Dermis blood vessel endothelial cell (primary cell): Measurements from ENCODE around the gene NAV3. TPM values are rescaled to one million over a fixed set of nuclear protein-coding genes. Genes with fewer than 3 reads are reported as not detected.

Experiments
- DNase-seq: peaks from one replicate; pipeline ENCODE4 v3.0.0; 2010
- total RNA-seq: library from RNA; depleted of rRNA; stranded (reverse); fragments of >200 nt; gene quantifications from 2 replicates; pipeline ENCODE4 v1.2.3, GENCODE V29; 2014

The NAV3 gene
- total RNA-seq, 1 donor from 2014 or later, result 5.4 TPM

DNA sequence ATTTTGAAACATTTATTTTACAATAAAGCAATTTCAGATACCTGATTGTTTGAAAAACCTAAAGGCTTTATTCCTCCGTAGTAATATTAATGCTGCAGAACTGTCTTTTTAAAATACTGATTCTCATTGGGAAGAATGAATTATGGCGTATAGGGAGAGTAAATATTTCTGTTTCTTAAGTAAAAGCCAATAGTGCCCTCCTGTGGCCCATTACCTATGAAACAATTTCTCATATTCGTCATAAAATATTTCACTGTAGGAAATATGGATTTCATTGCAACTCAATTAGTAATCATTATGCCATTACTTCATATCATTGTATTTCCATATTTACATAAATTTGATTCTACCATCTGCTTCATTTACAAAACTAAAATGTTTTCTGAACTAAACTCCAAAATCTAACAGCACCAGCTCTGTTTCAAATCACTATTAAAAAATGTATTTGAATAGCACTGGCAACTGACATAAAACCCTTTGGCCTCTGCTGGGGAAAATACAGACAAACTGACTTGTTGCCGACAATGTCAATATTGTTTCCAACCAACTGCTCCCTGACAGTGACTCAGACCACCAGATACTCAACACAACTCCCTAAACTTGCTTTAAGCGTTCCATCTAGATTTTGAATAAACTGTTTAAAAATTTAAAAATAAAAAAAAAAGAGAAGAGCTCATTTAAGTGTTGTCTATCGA, 290.3 kb downstream of the NAV3 start:
- DNase-seq, result peak; percentile 76

DNA sequence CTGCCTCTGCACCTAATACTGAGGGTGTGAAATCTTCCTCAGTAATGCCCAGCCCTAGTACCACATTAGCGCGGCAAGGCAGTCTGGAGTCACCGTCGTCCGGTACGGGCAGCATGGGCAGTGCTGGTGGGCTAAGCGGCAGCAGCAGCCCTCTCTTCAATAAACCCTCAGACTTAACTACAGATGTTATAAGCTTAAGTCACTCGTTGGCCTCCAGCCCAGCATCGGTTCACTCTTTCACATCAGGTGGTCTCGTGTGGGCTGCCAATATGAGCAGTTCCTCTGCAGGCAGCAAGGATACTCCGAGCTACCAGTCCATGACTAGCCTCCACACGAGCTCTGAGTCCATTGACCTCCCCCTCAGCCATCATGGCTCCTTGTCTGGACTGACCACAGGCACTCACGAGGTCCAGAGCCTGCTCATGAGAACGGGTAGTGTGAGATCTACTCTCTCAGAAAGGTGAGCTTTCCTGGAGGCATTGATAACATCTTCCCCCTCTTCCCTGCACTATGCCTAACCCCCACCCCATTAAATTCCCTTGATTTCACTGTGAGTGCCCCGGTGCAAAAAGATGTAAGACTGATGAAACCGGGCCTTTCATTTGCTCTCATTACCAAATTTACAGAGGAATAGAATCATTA, 291.4 kb downstream of the NAV3 start:
- no peak for DNase-seq

DNA sequence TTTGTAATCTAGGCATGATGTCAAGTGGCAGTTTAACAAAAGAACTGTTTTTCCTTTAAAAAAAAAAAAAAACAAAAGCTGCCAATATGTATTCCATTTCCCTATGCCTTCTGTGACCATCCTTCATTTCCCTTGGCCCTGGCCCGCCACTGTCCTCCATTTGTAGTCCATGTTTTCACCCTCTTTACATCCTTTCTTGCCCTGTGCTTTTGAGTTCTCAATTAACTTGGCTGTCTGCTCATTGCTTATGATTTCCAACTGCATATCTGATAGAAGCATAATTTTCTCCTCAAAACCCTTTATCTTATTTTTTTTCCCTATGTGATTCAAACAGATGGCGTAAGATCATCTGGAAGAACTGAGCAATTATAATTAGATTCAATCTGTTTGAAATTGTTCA, 297.5 kb downstream of the NAV3 start:
- no peak for DNase-seq

DNA sequence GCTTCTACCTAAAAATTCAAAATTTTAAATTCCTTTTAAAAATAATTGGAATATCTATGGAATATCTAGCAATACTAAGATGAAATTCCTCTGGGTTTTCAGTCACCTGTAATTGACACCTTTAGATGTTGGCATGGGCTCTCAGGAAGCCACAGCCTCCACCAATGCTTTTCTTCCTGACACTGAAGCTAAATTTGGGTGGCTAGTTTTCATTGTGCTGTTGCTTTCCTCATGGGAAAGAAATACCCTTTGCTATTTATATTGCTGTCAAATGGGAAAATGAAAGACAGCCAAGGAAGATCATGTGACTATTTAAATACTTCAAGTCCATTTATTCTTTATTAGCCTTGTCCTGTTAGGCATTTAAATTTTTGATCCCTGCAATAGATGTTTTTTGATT, 313.0 kb downstream of the NAV3 start:
- DNase-seq, result no peak

DNA sequence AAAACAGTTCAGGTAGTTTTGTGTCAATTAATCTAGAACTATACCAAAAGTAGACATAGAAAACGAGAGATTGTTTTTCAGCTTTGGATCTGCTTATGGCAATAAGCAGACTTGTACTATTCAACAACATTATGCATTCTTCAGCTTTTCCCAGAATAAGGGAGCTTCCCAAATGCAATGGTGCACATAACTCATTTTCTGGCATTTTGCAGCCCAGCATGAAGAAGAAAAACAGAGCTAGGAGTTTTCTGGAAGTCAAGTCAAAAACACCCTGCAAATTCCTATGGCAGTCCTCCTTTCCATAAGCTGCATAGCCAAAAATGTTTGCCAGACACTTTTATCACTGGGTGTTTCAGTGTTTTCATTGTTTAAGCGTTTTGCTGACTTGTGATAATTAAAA, 314.7 kb downstream of the NAV3 start:
- no peak for DNase-seq

DNA sequence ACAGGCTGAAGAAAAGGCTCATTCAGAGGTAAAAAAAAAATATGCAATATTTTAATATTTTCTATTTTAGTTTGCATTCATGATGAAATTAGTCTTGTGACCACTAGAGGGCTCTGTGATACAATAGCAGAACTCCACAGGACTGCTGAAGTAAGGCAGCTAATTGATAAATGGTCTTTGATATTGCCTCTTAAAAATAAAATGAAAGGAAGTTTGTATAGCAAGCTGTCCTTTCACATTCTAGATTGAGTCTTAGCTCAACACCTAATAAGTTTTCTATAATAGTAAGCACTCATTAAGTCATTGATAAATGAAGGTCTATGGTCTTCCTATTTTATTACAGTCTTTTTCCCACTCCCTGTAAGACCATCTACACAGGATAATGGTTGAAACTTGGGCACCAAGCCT, 315.7 kb downstream of the NAV3 start:
- peak; percentile 66 for DNase-seq

DNA sequence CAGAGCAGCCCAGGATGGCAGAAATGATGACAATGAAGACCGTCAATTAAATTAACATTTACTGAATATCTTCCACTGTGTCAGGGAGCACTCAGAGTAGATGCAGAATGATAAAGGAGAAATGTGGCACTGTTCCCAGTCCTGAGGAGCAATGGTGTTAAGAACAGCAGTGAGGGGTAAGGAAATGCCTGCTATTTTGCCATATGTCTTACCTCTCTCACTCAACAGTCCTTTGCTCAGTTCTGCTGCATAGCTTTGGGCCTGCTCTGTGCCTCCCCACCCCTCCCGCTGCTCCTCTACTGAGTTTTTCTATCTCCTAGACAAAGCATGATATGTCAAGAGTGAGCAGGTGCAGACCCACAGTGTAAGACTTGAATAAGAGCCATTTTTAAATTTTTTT, 318.8 kb downstream of the NAV3 start:
- no peak for DNase-seq

DNA sequence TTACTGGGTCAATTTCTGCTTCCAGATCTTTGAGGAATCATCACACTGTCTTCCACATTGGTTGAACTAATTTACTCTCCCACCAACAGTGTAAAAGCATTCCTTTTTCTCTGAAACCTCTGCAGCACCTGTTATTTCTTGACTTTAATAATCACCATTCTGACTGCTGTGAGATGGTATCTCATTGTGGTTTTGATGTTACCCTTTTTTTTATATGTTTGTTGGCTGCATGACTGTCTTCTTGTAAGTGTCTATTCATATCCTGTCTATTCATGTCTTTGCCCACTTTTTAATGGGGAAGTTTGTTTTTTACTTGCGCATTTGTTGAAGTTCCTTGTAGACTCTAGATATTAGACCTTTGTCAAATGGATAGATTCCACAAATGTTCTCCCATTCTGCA, 324.9 kb downstream of the NAV3 start:
- DNase-seq, result no peak

DNA sequence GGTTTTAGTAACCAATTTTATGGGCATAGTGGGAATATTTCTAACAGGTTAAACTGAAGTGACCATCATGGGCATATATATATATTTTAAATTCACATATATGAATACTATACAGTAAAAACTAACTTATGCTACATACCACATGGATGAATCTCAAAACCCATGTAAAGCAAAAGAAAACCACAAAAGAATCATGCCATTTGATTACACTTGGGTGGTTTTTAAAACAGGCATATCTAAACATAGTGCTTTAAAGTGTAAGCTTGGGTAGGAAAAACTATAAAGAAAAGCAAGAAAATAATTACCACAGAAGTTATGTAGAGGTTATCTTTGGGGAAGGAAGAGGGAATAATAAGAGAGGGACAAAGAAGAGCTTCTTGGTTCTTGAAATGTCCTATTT, 326.1 kb downstream of the NAV3 start:
- DNase-seq, result no peak

DNA sequence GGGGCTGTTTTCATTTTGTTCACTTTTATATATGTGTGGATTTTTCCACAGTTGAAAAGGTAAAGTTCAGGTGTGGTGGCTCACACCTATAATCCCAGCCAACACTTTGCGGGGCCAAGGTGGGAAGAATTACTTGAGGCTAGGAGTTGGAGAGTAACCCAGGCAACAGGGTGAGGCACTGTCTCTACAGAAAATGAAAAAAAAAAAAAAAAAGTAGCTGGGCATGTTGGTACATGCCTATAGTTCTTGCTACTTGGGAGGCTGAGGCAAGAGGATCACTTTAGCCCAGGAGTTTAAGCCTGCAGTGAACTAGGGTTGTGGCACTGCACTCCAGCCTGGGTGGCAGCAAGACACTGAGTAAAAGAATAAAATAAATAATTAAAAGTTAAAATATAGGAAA, 326.5 kb downstream of the NAV3 start:
- DNase-seq, result no peak

DNA sequence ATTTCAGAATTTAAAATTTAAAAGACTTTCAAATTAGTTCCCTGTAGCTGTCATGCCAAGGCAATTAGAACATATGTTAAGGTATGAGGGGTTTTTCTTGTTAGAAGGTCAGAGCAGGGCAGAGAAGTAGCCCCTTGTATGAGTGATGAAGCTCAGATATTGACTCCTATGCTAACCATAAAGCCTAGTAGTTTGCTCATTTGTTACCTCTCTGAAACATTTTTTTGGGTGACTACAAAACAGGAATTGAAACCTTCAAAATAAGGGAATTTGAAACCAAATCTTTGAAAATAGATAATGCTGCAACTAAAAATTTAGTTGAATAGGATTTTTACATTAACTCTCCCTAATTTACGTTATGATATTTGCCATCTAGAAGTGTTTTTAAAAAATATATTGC, 333.5 kb downstream of the NAV3 start:
- no peak for DNase-seq

DNA sequence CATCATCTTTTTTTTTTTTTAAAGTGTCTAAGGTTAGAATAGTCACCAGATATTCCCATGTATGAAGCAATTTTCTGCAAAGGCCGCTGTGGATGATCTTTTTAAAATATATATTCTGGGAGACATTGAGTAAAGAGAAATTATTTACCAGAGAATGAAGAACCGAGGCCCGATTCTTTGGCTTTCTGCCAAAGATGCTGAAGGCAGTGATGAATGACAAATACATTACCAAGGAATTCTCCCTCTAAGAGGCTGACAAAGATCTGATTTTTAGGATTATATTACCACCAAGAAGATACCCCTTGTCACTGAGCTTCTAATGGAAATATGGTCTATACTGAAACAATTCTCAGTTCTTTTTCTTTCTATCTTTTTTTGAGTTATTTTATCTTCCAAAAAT, 336.8 kb downstream of the NAV3 start:
- DNase-seq, result peak; percentile 12

DNA sequence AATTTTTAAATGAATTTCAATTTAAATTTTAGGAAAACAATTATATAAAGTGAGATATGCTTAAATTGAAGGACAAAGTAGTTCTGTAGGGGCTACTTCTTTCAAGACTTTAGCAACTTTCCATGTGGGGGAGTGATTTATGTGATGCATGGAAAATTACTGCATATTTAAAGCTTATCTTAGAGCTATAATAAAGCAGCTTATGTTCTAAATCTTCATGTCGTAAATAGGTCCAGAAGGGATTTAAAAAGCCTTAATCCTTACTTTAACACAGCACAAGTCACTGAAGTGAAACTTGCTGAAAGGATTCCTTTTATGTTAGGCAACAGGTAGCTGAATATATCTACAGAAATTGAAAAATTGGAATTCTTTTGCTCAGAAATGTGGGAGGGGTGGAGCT, 340.4 kb downstream of the NAV3 start:
- DNase-seq, result no peak

DNA sequence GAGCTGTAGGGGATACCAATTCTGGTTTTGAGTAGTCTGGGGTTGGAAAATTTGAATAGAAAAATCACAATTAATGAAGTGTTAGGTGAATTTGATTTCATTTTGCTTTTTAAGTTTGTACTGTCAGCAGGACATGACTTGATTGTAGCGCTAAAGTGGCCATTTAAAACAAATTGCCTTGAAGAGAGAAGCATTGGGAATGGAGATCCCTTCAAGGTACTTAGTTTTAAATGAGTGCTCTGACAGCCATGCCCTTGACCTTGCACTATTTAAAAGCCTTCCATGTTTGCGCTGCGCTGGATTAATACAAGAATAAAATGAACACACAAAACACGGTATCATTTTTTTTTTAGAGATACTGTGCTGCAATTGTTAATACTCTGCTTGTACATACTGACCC, 345.9 kb downstream of the NAV3 start:
- no peak for DNase-seq

DNA sequence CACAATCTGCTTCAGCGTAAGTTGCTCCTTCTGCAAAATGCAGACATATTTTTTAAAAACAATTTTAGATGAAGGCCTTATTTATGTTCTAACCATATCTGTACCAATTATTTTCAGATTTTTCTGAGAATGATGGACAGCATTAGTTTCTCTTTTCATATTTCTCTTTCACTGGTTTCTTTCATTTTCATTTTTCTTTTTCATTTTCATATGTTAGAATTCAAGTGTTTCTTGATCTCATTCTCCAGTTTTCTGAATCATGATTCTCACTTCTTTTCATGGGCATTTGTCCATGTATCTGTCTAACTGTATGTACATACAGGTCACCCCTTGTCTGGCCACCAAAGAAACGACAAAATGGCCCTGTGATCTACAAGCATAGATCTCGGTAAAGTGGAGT, 346.6 kb downstream of the NAV3 start:
- no peak for DNase-seq

DNA sequence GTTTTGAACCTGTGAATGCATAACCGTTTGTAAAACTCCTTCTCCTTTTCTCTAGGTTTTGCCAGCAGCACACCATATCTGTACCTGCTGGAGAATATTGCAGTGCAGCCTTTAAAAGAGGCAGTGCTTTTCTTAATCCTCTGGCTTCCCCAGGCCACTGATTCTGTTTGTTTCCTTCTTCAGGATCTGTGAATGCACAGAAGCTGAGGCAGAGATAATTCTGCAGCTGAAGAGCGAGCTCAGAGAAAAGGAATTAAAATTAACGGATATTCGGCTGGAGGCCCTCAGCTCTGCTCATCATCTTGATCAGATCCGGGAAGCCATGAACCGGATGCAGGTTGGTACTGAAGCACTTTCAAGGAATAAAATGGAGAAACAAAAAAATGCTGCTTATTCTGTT, 348.7 kb downstream of the NAV3 start:
- DNase-seq, result no peak

DNA sequence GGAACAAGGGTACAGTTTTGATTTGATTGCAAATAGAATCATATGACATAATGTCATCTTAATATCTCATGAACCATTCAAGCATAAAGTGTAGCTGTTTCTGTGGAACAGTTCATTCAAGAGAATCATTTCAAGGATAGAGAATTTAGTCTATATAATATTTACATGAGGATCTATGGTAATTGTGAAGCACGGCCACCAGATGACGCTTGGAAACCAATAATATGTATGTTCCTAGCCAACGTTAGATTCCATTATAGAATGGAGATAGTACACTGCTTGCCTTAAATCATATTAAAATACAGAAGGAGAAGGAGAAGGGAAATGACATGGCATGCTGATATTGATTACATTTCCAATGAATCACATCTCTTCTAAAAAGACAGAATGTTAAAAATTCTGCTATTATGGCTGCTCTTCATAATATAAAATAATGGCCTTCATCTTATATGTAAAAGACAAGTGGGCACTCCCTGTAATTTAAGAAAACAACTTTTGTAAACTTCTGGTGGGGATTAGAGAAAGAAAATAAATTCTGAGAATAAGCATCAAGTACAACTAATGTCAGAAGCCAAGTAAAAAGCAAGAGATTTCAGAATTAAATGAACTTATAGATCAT, 351.0 kb downstream of the NAV3 start:
- peak; percentile 56 for DNase-seq

DNA sequence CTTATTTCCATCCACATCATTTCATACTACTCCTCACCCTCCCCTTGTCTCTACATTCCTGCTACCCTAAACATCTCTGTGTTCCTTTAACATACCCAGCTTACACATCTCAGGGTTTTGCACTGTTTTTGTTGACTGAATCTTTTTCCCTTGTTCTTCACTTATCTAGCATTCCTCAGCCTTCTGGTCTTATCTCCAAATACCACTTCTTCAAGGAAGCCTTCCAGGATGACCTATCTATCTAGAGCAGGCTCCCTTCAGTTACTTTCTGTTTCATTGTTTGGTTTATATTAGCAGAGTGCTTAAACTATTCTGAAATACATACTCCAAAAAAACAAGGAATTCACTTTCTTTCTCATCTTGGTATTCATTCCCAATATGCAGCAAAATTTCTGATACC, 353.1 kb downstream of the NAV3 start:
- no peak for DNase-seq

DNA sequence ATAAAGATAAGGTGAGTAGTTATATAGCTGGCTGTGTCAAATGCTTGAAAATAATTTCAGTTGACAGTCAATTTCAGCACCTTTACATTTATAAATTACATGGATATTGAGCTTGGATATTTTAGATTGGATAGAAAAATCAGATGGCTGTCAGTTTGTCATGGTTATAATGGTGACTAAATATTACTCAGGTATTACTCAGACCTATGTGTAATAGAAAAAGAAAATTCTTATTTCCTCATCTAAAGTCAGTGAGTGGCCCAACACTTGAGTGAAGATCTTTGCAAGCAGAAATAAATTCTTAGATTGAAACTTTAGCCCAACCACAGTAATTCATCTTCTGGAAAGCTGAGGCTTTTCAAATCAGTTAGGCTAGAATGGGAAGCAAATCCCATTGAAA, 354.4 kb downstream of the NAV3 start:
- DNase-seq, result no peak

DNA sequence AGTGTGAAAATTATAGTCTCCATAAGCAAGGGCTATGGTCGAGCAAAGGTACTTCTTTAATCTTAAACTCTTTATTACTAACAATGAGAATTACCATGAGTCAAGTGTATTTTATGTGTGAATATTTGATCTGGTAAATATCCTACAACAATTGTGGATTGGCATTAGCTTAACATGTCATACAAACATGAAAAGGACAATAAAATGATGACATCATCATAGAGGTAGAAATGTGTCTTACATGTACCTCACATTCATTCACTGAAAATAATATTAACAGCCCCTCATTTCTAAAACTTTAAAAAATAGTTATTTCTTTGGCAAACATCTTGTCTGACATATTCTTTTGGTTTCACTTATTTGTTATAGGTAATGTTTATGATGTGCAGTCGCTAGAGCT, 355.0 kb downstream of the NAV3 start:
- DNase-seq, result no peak

DNA sequence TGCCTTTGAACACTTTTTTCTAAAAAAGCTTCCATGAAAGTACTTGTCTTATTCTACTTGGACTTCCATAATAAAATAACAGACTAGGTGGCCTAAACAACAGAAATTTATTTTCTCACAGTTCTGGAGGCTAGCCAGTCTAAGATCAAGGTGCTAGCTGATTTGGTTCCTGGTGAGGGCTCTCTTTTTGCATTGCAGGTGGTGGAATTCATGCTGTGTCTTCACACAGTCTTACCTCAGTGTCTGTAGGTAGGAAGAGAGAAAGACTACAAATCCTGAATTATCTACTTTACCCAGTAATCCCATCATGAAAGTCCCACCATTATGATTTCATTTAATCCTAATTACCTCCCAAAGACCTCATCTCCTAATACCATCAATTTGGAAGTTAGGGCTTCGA, 356.0 kb downstream of the NAV3 start:
- no peak for DNase-seq

DNA sequence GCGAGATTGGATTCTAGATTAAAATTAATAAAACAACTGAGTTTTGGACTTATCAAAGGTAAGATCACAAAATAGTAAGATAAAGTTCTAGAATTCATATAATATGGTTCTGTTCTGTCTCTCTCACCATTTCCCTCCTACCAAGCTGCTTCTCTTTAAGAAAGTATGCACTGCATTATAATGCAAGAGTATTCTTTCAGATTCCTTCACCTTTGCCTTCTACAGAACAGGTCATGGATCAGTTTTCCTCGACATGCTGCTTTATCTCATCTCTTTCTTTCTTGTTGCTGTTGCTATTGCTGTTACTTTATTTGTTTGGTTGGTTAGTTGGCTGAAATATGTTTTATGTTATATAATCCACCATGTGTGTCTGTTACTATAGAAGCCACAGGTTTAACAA, 357.0 kb downstream of the NAV3 start:
- DNase-seq, result no peak

DNA sequence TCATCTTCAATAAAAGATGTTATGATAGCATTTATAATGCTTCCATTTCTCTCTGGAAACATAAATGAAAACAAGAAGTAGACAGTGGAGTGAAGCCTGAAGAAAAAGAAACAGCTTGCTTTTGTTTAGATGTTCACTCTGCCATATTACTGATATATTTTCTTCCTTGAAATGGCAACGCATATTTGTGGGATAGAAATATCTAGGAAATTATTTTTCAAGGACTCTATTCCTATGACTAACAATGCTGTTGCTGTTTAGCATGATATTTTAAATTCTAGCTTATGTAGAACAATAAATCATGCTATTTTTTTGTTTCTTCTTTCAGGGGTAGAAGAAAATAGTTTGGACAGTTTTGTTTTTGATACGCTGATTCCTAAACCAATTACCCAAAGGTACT, 359.0 kb downstream of the NAV3 start:
- DNase-seq, result no peak

DNA sequence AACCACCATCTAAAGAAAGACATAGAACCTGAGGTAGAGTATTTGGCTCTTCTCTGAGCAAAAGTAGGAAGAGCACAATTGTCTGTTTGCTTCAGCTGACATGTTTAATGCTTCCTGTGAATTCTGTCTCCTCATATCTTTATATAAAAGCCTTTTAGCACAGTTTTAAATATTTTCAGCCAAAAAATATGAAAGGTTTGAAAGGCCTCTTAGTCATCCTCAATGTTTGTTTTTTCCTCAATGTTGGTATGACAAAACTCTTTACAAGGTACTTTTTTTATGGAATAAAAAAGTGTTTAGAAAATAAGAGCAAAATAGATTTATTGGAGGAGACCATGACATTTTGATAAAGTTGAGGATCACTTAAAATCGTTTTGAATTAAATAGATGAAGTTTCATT, 360.9 kb downstream of the NAV3 start:
- DNase-seq, result no peak

DNA sequence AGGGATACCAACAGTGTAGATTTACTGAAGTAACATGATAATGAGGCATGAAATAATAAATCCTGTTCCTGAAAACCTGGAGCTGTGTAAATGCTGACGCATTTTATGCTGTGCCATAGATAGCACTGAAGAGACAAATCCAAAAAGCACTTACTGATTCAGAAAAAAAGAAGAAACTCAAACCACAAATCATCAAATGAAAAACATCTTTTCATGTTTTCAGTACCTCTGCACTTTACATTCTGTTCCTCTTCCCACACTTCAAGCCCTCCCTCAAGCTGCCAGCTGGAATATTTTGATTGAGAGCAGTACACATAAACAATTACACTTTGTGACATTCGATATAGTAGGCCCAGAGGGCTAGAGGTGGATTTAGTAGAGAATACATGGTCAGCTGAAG, 362.3 kb downstream of the NAV3 start:
- no peak for DNase-seq
